ENCODE data around the gene SNAPIN. TPM values are rescaled to one million over a fixed set of nuclear protein-coding genes. Genes with fewer than 3 reads are reported as not detected.
A peak's percentile ranks its signal among the peaks of the same experiment; 100 is the strongest.

The SNAPIN gene
- total and polyA plus RNA-seq, 9 of the 15 experiments (the other 6 are each of a cell fraction or from before 2014, with no cell fraction given), result 11.2 to 43.9 (median 32.3) TPM

DNA sequence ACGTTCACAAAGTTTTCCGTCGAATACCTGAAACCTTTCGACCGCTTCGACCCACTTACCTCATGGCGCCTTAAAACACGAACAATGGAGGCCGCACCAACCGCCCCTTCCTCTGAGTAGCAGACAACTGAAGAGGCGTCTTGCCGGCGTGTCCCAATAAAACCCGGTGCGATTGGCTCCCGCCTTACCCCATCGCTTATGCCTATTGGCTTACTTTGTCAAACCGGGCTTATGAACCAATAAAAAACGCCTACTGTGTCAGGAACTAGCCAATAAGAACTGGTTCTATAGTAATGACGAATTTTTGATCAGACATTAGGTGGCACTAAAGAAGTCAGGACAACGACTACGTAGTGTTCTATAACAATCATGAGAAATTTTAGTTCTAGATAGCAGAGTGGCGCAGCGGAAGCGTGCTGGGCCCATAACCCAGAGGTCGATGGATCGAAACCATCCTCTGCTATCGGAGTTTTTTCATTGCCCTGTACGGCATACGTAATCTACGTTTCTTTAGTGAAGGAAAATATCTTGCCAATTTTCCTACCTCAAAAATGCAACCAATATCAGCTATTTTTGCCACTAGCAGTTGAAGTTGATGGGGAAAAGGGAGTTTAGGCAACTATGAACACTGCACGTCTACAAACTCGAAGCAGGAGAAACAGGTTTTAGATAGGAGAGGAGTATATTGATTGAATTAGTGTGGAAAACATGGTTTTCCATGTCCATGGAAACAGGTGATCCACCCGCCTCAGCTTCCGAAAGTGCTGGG, 12.5 kb downstream of the SNAPIN start, which contains the start of gene ILF2 (continued):
- TF ChIP-seq, protein P1, sequence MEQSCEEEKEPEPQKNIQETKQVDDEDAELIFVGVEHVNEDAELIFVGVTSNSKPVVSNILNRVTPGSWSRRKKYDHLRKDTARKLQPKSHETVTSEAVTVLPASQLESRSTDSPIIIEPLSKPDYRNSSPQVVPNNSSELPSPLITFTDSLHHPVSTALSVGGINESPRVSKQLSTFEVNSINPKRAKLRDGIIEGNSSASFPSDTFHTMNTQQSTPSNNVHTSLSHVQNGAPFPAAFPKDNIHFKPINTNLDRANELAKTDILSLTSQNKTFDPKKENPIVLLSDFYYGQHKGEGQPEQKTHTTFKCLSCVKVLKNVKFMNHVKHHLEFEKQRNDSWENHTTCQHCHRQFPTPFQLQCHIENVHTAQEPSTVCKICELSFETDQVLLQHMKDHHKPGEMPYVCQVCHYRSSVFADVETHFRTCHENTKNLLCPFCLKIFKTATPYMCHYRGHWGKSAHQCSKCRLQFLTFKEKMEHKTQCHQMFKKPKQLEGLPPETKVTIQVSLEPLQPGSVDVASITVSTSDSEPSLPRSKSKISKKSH (CRISPR knock-in tag; IDR thresholded peaks at IDR 0.05), result no peak
- peak; percentile 31 to 93 (median 85) for TF ChIP-seq YY1 (IDR thresholded peaks at IDR 0.05; ENCODE audit: borderline replicate concordance in 1 of 3, control insufficient read depth in 1 of 3, extremely low read depth in 1 of 3, insufficient read depth in 3 of 3, insufficient read length in 1 of 3, insufficient replicate concordance in 2 of 3, low read depth in 1 of 3, low read length in 2 of 3)
- no peak for TF ChIP-seq JUNB (CRISPR knock-in tag; conservative IDR thresholded peaks at IDR 0.05)
- TF ChIP-seq TRIM28 (IDR thresholded peaks at IDR 0.05), result peak; percentile 68
- 0 out of 2 replicates have a peak, but pooled peaks have one; percentile 9 for TF ChIP-seq ZC3H11A (IDR thresholded peaks at IDR 0.05; ENCODE audit: low read depth, low read length)
- TF ChIP-seq POLR2H (tag; IDR thresholded peaks at IDR 0.05; ENCODE audit: low read depth), result peak; percentile 100
- TF ChIP-seq HCFC1 (IDR thresholded peaks at IDR 0.05; ENCODE audit: low read depth, low read length), result peak; percentile 53; the same call in 1 of the 2 replicates
- no peak for TF ChIP-seq ZNF197 (CRISPR knock-in tag; IDR thresholded peaks at IDR 0.05; ENCODE audit: low read depth)
- TF ChIP-seq ZFP1 (CRISPR knock-in tag; IDR thresholded peaks at IDR 0.05), result no peak
- peak; percentile 30; the same call in 1 of the 2 replicates for TF ChIP-seq RB1 (IDR thresholded peaks at IDR 0.05; ENCODE audit: low read depth)
- TF ChIP-seq, protein P2, sequence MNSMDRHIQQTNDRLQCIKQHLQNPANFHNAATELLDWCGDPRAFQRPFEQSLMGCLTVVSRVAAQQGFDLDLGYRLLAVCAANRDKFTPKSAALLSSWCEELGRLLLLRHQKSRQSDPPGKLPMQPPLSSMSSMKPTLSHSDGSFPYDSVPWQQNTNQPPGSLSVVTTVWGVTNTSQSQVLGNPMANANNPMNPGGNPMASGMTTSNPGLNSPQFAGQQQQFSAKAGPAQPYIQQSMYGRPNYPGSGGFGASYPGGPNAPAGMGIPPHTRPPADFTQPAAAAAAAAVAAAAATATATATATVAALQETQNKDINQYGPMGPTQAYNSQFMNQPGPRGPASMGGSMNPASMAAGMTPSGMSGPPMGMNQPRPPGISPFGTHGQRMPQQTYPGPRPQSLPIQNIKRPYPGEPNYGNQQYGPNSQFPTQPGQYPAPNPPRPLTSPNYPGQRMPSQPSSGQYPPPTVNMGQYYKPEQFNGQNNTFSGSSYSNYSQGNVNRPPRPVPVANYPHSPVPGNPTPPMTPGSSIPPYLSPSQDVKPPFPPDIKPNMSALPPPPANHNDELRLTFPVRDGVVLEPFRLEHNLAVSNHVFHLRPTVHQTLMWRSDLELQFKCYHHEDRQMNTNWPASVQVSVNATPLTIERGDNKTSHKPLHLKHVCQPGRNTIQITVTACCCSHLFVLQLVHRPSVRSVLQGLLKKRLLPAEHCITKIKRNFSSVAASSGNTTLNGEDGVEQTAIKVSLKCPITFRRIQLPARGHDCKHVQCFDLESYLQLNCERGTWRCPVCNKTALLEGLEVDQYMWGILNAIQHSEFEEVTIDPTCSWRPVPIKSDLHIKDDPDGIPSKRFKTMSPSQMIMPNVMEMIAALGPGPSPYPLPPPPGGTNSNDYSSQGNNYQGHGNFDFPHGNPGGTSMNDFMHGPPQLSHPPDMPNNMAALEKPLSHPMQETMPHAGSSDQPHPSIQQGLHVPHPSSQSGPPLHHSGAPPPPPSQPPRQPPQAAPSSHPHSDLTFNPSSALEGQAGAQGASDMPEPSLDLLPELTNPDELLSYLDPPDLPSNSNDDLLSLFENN (IDR thresholded peaks at IDR 0.05; ENCODE audit: low read depth in 2 of 2, low read length in 2 of 2), result 0 out of 4 replicates have a peak, but pooled peaks of 1 of the 2 experiments have one; percentile 11
- TF ChIP-seq ZNF384 (IDR thresholded peaks at IDR 0.05; ENCODE audit: low read depth, low read length), result peak; percentile 47; the same call in 1 of the 2 replicates
- TF ChIP-seq ZKSCAN3 (CRISPR knock-in tag; IDR thresholded peaks at IDR 0.05), result no peak
- TF ChIP-seq SAFB (IDR thresholded peaks at IDR 0.05; ENCODE audit: borderline replicate concordance, low read depth, low read length), result no peak
- TF ChIP-seq HNRNPUL1 (IDR thresholded peaks at IDR 0.05; ENCODE audit: low read length), result no peak
- TF ChIP-seq, protein P3, sequence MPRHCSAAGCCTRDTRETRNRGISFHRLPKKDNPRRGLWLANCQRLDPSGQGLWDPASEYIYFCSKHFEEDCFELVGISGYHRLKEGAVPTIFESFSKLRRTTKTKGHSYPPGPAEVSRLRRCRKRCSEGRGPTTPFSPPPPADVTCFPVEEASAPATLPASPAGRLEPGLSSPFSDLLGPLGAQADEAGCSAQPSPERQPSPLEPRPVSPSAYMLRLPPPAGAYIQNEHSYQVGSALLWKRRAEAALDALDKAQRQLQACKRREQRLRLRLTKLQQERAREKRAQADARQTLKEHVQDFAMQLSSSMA (CRISPR knock-in tag; IDR thresholded peaks at IDR 0.05), result 0 out of 2 replicates have a peak, but pooled peaks have one; percentile 62
- TF ChIP-seq, protein P4, sequence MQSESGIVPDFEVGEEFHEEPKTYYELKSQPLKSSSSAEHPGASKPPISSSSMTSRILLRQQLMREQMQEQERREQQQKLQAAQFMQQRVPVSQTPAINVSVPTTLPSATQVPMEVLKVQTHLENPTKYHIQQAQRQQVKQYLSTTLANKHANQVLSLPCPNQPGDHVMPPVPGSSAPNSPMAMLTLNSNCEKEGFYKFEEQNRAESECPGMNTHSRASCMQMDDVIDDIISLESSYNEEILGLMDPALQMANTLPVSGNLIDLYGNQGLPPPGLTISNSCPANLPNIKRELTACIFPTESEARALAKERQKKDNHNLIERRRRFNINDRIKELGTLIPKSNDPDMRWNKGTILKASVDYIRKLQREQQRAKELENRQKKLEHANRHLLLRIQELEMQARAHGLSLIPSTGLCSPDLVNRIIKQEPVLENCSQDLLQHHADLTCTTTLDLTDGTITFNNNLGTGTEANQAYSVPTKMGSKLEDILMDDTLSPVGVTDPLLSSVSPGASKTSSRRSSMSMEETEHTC (IDR thresholded peaks at IDR 0.05), result no peak
- TF ChIP-seq ZNF764 (CRISPR knock-in tag; IDR thresholded peaks at IDR 0.05; ENCODE audit: low read depth), result peak; percentile 87
- TF ChIP-seq, protein P5, sequence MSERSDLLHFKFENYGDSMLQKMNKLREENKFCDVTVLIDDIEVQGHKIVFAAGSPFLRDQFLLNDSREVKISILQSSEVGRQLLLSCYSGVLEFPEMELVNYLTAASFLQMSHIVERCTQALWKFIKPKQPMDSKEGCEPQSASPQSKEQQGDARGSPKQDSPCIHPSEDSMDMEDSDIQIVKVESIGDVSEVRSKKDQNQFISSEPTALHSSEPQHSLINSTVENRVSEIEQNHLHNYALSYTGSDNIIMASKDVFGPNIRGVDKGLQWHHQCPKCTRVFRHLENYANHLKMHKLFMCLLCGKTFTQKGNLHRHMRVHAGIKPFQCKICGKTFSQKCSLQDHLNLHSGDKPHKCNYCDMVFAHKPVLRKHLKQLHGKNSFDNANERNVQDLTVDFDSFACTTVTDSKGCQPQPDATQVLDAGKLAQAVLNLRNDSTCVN (CRISPR knock-in tag; IDR thresholded peaks at IDR 0.05), result no peak

All from K562 (cell line).